GM18909 (cell line): ENCODE measurements around the gene C10orf90.

ENCODE experiments used
- ATAC-seq: cut with Tn5 transposase; IDR thresholded peaks from one replicate; pipeline ENCODE4 v1.9.1; 2021; ENCODE audit warnings: mild to moderate bottlenecking; ENCODE audit not compliant: unreplicated experiment, poor library complexity

C10orf90 gene

GRCh38 chr10:126586878-126587277 is 83.6 kb downstream of the C10orf90 start:
- no peak for ATAC-seq

GRCh38 chr10:126586128-126586527 is 84.4 kb downstream of the C10orf90 start:
- no peak for ATAC-seq

- no peak for ATAC-seq
These were observed 85.1 kb downstream of the C10orf90 start for GRCh38 chr10:126585249-126586017.

GRCh38 chr10:126584836-126585235 is 85.7 kb downstream of the C10orf90 start:
- no peak for ATAC-seq

GRCh38 chr10:126583552-126584200 is 86.8 kb downstream of the C10orf90 start:
- no peak for ATAC-seq

DNA sequence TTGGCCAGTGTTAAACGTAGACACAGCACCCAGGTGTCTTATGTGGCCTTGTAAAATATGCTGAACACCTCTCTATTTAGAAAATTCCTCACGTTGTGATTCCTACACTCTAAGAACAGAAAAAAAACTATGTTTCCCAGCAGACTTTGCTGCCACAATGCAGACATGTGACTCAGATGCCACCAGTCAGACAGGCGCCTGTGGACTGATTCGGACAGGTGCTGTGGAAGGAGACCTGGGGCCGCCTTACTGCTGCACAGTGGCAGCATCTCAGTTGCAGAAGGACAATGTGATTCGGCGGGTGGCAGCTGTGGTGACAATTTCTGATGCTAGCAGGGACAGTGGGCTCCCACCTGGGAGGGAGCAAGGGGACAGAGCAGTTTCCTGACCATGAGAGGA is 88.8 kb downstream of the C10orf90 start:
- no peak for ATAC-seq

- ATAC-seq: no peak
These were observed 89.4 kb downstream of the C10orf90 start for GRCh38 chr10:126580873-126581647.

GRCh38 chr10:126576336-126576735 is 94.2 kb downstream of the C10orf90 start:
- no peak for ATAC-seq

DNA sequence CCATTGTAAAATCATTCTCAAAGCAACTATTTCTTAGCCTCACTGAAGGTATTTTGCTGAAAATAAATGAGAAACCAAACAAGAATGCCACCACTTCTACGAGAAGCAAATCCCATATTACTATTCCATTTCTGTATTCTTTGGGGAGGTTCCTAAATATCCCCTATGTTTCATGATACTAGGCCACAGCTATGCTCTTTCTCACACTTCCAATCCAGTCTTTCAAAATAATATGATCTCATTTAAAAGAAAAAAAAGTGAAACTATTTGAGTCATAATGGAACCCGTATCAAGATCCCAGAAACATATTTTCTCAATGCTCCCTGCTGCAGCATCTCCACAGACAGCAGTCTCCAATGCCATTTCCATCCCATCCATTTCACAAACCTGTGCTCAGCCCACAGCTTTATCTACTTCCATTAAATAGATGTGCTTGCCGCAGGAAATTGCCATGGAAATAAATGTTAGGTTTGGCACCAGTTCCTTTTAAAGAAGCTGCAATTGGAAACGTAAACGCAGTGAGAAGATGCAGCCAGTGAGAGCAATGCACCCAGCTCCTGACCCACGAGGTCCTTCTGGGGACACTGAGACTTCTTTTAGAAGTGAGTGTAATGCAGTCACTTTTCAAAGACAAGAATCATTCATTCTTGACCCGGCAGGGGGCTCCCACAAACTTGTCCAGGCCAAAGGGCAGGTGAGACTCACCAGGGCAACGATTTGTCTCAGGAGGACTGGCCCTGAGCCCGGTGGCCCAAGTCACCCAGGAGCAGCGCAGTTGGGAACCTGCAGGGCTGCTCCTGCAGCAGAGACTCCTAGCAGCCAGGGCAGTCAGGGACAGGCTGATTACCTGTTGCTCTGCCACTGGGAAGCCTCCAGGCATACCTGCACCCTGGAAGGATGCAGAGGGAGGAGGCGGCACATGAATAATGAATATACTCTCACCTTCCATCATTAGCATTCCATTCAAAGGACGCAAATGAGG is 99.6 kb downstream of the C10orf90 start:
- ATAC-seq: no peak

- ATAC-seq: no peak
These were observed 100.3 kb downstream of the C10orf90 start for GRCh38 chr10:126570245-126570570.

DNA sequence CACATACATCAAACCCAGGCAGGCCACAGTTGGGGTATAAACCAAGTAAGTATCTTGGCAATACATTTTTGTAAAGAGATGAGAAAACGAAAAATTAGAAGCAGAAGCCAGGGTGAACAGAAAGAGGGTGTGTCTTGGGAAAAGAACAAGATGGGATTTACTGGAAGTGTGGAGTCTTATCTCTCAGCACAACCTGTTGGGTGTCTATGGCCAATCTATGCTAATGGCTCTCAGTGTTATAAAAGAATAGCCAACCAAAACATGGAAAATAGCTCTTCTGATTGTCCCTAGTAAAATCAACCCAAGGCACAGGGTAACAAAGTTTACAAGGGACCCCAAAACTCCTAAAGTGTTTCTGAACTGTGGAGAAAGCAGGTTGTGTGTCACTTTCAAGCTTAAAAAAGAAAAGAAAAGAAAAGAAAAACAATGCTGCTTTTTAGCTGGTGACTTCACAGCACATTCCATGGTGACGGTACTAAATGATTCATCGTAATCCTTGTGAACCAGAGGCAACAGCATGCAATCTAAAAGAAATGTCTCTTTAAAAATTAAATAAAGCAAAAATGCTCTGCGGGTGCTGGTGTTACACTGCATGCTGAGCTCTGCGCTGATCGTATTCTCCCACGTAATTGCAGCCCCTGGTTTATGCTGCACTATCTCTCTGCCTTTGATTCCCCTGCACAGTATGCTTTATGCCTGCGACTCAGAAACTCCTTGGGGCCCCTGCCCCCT is 100.8 kb downstream of the C10orf90 start:
- ATAC-seq: no peak

- ATAC-seq: no peak
These were observed 101.6 kb downstream of the C10orf90 start for GRCh38 chr10:126568809-126569385.

DNA sequence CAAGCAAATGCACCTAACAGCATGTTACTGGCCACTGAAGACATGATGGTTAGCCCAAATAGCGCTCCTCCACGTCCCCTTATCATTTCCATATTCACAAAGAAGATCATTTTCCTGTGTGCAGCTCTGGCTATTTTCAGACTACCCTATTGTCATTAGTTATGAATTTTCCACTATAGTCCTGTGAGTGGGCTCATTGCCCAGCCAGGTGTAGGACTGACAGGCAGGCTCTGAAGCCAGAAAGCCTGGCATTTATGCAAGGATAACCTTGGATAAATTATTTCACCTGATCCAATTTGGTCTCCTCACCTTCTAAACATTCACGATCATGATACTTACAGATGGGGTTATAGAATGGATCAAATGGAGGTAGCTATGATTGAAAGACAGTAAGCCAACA is 104.6 kb downstream of the C10orf90 start:
- no peak for ATAC-seq

DNA sequence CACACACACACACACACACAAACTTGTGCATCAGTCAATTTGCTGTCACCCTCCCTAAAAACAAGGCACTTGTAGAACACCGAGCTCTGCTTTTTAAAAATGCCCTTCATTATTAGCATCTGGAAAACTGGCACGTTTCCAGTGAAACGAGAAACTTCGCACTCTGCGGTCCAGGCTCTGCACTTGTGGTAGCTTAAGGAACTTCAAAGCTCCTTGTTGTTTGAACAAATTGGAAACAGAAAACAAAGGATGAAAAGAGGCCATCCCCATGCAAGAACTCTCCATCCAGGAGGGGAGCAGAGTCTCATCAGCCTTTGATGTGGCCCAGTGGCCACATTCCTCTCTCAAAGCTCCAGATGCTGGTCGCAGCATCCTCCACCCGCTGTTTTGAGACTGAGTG is 105.1 kb downstream of the C10orf90 start:
- no peak for ATAC-seq

GRCh38 chr10:126564326-126564888 is 106.1 kb downstream of the C10orf90 start:
- ATAC-seq: no peak

DNA sequence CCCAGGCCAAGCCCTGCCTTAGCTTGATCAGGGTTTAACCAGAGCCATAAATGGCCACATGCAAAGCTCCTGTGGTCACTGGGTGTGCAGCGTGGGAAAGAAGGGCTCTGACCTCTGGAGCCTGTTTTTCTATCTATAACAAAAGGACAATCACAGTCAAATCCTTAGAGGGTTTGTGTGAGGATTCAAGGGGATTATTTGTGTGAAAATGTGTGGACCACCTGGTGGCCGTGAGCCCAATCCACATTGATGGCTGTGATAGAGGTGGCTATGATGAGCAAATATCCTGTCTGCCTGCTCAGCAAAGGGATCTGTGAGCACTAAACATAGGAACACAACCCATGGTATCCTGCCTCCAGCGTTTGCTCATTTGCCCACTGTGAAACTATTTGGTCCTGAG is 107.1 kb downstream of the C10orf90 start:
- no peak for ATAC-seq

GRCh38 chr10:126561921-126562680 is 108.4 kb downstream of the C10orf90 start:
- ATAC-seq: no peak

DNA sequence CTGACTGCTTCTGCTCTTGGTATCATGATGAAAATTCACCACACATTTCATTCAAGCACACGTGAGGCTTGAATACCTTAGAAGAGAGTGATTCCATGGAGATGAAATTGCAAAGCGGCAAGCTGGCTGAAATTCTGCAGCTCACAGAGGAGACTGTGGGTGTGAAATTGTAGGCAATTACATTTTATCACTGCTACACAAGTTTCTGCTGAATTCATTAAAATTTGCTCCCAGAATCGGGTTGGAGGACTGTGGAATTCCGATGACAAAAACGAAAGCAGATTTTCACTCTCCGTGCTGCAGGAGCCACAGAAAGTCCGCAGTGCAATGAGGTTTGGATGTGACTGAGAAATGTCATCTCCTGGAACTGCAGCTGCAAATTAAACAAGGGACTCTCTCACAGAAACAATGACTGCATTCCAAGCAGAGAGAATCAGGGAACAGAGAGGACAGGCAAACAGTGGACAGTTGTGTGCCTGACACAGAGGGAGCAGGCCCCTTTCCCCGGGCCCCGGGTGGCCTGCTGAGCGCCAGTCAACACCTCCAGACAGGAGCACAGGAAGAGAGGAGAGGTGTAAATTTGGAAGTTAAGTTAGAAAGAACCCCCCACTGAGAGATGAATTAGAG is 109.1 kb downstream of the C10orf90 start:
- ATAC-seq: no peak
